Right lobe of liver (tissue), 6 donors: Measurements from ENCODE around the gene WDPCP. TPM values are rescaled to one million over a fixed set of nuclear protein-coding genes. Genes with fewer than 3 reads are reported as not detected.

Experiments used
- ATAC-seq, 4 donors: fragments of 200-7000 bp; cut with Tn5 transposase; one replicate each; pipeline ENCODE4 v1.9.1; 2020; ENCODE audit warnings: mild to moderate bottlenecking in 4 of 4, moderate library complexity in 4 of 4
- DNase-seq, 3 donors: peaks; one replicate each; pipeline ENCODE4 v3.0.0-alpha.2; 2020
- H3K27ac ChIP-seq, 3 donors: fragments of 200-600 bp; one replicate each; pipeline ENCODE4 v1.8.0; 2022
- H3K27me3 ChIP-seq, 2 donors: fragments of 200-600 bp; one replicate each; pipeline ENCODE4 v1.8.0; 2022
- H3K36me3 ChIP-seq, 4 donors: fragments of 200-600 bp; sonication (generic) in 1 of 4; one replicate each; pipeline versions ENCODE4 v1.5.1 to v1.8.0; 2017 to 2022; ENCODE audit warnings: control low read depth in 1 of 4
- H3K4me1 ChIP-seq, 4 donors: fragments of 200-600 bp; sonication (generic) in 1 of 4; one replicate each; pipeline versions ENCODE4 v1.5.1 to v1.8.0; 2017 to 2022; ENCODE audit warnings: control low read depth in 1 of 4
- H3K4me3 ChIP-seq, 3 donors: fragments of 200-600 bp; one replicate each; pipeline ENCODE4 v1.8.0; 2022
- H3K9me3 ChIP-seq, 4 donors: fragments of 200-600 bp; sonication (generic) in 1 of 4; one replicate each; pipeline versions ENCODE4 v1.5.1 to v1.8.0; 2017 to 2022; ENCODE audit warnings: control low read depth in 1 of 4
- CTCF ChIP-seq, 4 donors: fragments of 200-600 bp in 3 of 4; fragments of 450-650 bp in 1 of 4; IDR thresholded peaks; one replicate each; pipeline versions ENCODE4 v1.5.1 to v1.8.0; 2016 to 2022; ENCODE audit warnings: antibody characterized with exemption in 4 of 4, mild to moderate bottlenecking in 2 of 4
- POLR2A ChIP-seq: fragments of 450-650 bp; IDR thresholded peaks from one replicate; pipeline ENCODE4 v1.6.1; 2017; ENCODE audit warnings: antibody characterized with exemption, mild to moderate bottlenecking
- WGBS: methylation state at CpG from one replicate; pipeline ENCODE4 v1.1.6; 2018; ENCODE audit warnings: low coverage, low lambda C conversion rate; ENCODE audit not compliant: insufficient coverage; ENCODE audit errors: missing lambda C conversion rate; 5-methylcytosine and 5-hydroxymethylcytosine counted together
- intact Hi-C, 2 donors: fragments of 100-400 bp; cut with DNase I; formaldehyde crosslinking; loops; one replicate each; pipeline versions ENCODE4 v1.11.2 to v1.14.1; 2022
- total RNA-seq, 6 experiments: library from RNA; depleted of rRNA in 2 of 6; stranded (reverse); fragments of >200 nt in 2 of 6; fragmentation: NEBNext Ultra II Directional in 3 of 6; extraction: Animal tissue kit (Norgen Biotek cat#: 25700) in 3 of 6; gene quantifications; one replicate each; pipeline versions ENCODE4 v1.1.0 to v1.2.4, GENCODE V29; 2016 to 2023
- donor health status: DM: no; HTN: yes; CAD: no.
- donor health status: DM: no; HTN: no; CAD: no.
- donor health status: DM: no; HTN: no; CAD: no.
- donor health status: DM: no; HTN: yes; CAD: no.
- donor health status: DM: no; HTN: yes; CAD: no.

WDPCP gene
- total RNA-seq, 6 experiments from 2014 or later, result 2.7 to 4.4 (median 3.0) TPM

DNA sequence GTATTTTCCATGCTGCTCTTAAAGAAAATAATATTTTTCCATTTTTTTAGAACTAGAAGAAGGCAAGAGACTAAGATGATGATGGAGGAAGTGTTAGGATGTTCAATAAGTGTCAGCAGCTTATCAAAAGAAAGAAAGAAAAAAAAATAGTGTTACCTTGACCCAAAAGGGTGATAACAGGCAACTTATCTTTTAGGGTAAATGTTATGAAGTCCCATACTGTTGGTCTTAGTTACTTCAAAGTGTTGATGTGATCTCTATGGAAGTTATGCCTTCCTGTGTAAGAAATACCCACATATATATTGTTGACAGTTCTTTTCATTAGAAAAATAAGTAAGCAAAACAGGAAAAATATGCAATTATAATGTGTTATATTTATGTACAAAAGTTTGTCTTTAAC lies 394.1 kb downstream of the WDPCP start:
- H3K9me3 ChIP-seq, result no peaks in the 10 kb centered on the region
- H3K27ac ChIP-seq, result no peak overlapping the region
- intact Hi-C loops, result no loop called here
- no peaks in the 10 kb centered on the region for H3K36me3 ChIP-seq
- H3K27me3 ChIP-seq, result no peaks in the 10 kb centered on the region
- TF ChIP-seq POLR2A, result no peak
- TF ChIP-seq CTCF (IDR thresholded peaks at IDR 0.05), result no peak
- H3K4me3 ChIP-seq, result no peak overlapping the region
- no peaks in the 10 kb centered on the region for H3K4me1 ChIP-seq
- no peak for DNase-seq
- ATAC-seq, result no peak

GRCh38 chr2:63192889-63193774 lies 395.1 kb downstream of the WDPCP start:
- intact Hi-C loops, result no loop called here
- no peaks in the 10 kb centered on the region for H3K4me1 ChIP-seq
- H3K36me3 ChIP-seq, result no peaks in the 10 kb centered on the region
- no peak overlapping the region for H3K27ac ChIP-seq
- DNase-seq (no peak), ATAC-seq (no peak)
- no peak overlapping the region for H3K4me3 ChIP-seq
- no peaks in the 10 kb centered on the region for H3K27me3 ChIP-seq
- no peaks in the 10 kb centered on the region for H3K9me3 ChIP-seq
- WGBS, result 94% methylated on average over 2 of the region's 2 CpGs
- TF ChIP-seq CTCF (IDR thresholded peaks at IDR 0.05) (no peak), POLR2A (no peak)

DNA sequence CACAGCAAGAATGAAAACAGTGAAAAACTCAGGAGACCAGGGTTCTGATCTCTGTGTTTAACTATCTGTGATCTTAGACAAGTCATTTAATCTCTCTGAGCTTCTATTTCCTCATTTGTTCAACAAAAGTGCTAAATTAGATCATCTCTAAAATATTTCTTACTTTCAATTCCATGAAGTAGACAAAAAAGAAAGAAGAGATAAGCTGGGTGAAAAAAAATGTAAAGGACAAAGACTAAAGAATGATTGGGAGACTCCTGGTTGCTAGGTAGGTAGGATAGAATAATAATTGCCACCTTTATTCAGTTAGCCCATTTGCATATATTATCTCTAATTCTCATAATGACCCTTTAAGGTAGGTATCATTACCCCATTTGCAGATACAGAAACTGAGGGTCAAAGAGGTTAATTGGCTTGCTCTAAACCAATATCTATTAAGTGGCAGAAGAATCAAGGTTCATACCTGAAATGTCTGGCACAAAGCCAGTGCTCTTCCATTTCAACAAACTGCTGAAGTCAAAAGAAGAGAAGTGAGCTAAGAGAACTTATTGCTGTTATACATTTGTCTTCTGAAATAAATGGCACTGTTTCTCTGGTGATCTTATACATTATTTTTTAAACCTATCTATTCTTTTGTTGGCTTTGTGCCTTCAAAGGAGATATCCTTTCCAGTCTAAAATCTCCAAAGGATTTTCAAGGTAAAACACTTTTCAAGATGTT lies 395.9 kb downstream of the WDPCP start:
- Histone ChIP-seq H3K4me1 (no peaks in the 10 kb centered on the region), H3K27ac (no peak overlapping the region), H3K36me3 (no peaks in the 10 kb centered on the region), H3K9me3 (no peaks in the 10 kb centered on the region), H3K27me3 (no peaks in the 10 kb centered on the region), H3K4me3 (no peak overlapping the region)
- intact Hi-C loops, result no loop called here
- TF ChIP-seq CTCF (IDR thresholded peaks at IDR 0.05) (no peak), POLR2A (no peak)
- DNase-seq (no peak), ATAC-seq (no peak)

DNA sequence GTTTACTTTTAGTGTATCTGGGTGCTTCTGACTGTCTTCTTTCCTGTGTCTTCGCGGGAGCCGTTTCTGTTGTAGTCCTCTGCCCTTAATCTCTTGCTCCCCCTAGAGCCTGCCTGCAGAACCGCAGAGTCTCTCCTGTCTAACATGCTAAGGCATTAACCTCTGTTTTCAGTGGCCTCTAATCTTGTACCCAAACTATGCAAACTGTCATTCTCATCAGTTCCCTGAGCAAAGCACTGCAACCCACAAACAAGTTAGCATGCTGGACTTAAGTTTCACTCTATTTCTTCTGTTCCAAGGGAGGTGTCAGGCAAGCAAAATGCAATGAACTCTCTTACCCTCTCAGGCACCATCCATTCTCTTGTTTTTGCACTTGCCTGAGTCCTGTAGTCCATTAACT lies 399.3 kb downstream of the WDPCP start:
- peak; percentile 49 to 70 (median 58) for TF ChIP-seq CTCF (IDR thresholded peaks at IDR 0.05)
- TF ChIP-seq POLR2A, result no peak
- no peak overlapping the region for H3K4me3 ChIP-seq
- DNase-seq, result peak in 2 of 3 donors; percentile 30 to 58
- no peaks in the 10 kb centered on the region for H3K4me1 ChIP-seq
- H3K36me3 ChIP-seq, result no peaks in the 10 kb centered on the region
- H3K9me3 ChIP-seq, result no peaks in the 10 kb centered on the region
- WGBS, result 30% methylated on average over 4 of the region's 4 CpGs
- peak; percentile 89 to 95 (median 94) for ATAC-seq
- no peak overlapping the region for H3K27ac ChIP-seq
- H3K27me3 ChIP-seq, result no peaks in the 10 kb centered on the region
- intact Hi-C loops, result no loop called here
